ENCODE data around the gene ARHGAP6. TPM values are rescaled to one million over a fixed set of nuclear protein-coding genes. Genes with fewer than 3 reads are reported as not detected.
A peak's percentile ranks its signal among the peaks of the same experiment; 100 is the strongest.

Gene ARHGAP6
- total and polyA plus RNA-seq, 2 donors (not counting 3 experiments of a cell fraction or from before 2014, with no cell fraction given) = 0.69 to 0.83 TPM

DNA sequence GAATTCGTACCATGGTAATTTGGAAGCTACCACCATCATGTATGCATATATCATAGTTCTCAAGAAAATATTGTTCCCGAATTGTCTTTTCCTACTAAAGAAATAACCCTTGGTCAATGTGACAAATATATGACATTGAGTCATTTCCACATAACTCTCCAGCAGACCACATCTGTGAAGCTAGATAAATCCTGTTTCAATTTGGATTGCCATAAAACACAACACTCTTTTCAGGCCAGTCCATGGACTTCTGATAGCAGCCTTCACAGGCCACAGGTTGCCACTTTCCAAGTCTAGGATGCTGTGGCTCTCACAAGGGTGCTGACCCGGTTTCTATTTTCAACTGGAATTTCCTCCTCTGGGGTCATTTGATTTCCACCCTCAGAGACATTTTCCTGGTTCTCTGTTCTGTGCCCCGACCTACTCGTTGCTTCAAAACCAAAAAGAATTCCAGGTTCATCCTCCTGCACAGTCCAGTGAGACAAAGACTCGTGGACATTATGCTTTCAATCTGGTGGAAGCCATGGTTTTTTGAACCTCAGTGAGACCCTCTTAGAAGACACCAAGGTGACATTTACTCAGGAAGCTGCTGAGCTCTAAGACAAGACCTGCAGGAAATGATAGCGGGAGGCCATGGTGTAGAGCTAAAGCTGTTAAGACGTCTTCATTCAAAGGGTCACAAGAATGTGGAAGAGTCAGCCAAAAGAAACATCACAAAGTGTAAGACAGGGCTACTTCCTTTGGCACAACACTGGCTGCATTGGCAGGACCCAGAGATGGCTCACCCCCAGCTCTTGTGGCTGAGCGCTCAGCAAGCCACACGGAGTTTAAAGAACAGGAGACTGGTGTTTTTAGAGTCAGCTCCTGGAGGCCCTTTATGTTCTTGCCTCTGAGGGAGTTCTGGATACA, 252.8 kb downstream of the ARHGAP6 start:
- Histone ChIP-seq H3K9me1 (replicated peaks; ENCODE audit: control insufficient read depth, extremely low read depth, insufficient read depth, low read length) (no peaks in the 10 kb centered on the region), H3K4me1 (ENCODE audit: control insufficient read depth, extremely low read depth, insufficient read depth, low read length) (peaks cover 11% of the 10 kb centered on the region), H3K27me3 (ENCODE audit: control insufficient read depth in 2 of 2, insufficient read depth in 2 of 2, low read length in 2 of 2) (no peaks in the 10 kb centered on the region), H3K4me3 (replicated peaks in 1 of 3; ENCODE audit: insufficient read depth in 1 of 3, low read depth in 1 of 3, low read length in 3 of 3) (no peak overlapping the region), H3K4me2 (ENCODE audit: insufficient read depth, low read length) (peak overlapping the region; percentile 28), H3K79me2 (ENCODE audit: control insufficient read depth, insufficient read depth, low read length) (no peaks in the 10 kb centered on the region), H3K36me3 (ENCODE audit: control insufficient read depth in 2 of 2, extremely low read depth in 1 of 2, insufficient read depth in 2 of 2, low read length in 2 of 2) (no peaks in the 10 kb centered on the region), H3K27ac (ENCODE audit: insufficient read depth, low read depth, low read length) (peak overlapping the region; percentile 24), H3K9ac (replicated peaks; ENCODE audit: extremely low read depth, insufficient read depth, low read length) (no peak overlapping the region), H3K9me3 (replicated peaks; ENCODE audit: control insufficient read depth, insufficient read depth, low read length) (no peaks in the 10 kb centered on the region), H2AFZ (ENCODE audit: low read depth, low read length) (peak overlapping the region; percentile 42), H4K20me1 (replicated peaks; ENCODE audit: control insufficient read depth, extremely low read depth, insufficient read depth, low read length) (no peaks in the 10 kb centered on the region)
- no TSS peak for BruUV-seq (replicated peaks)
- dilution Hi-C loops (cut with MboI; ENCODE audit: extremely low pct_ligation_motif_present, low sequenced_read_pairs) = no loop called here
- ChIA-PET CTCF (interaction anchor here (0.9 kb wide), 1 partner anchor 32 kb away, joined by 3 read pairs; no protein-coding TSS in a partner anchor), POLR2A (no interaction called here)
- intact Hi-C loops (cut with micrococcal nuclease) = loop anchor here (1.0 to 2.0 kb wide), 2 partner anchors 46 to 70 kb away; no protein-coding TSS in a partner anchor
- peak; percentile 71 for DNase-seq (ENCODE audit: low read depth, low spot score)
- FAIRE-seq = peak; percentile 81
- TF ChIP-seq, protein P1, sequence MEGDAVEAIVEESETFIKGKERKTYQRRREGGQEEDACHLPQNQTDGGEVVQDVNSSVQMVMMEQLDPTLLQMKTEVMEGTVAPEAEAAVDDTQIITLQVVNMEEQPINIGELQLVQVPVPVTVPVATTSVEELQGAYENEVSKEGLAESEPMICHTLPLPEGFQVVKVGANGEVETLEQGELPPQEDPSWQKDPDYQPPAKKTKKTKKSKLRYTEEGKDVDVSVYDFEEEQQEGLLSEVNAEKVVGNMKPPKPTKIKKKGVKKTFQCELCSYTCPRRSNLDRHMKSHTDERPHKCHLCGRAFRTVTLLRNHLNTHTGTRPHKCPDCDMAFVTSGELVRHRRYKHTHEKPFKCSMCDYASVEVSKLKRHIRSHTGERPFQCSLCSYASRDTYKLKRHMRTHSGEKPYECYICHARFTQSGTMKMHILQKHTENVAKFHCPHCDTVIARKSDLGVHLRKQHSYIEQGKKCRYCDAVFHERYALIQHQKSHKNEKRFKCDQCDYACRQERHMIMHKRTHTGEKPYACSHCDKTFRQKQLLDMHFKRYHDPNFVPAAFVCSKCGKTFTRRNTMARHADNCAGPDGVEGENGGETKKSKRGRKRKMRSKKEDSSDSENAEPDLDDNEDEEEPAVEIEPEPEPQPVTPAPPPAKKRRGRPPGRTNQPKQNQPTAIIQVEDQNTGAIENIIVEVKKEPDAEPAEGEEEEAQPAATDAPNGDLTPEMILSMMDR (IDR thresholded peaks at IDR 0.05; ENCODE audit: extremely low read depth in 1 of 2, insufficient read depth in 1 of 2, low read depth in 1 of 2, low read length in 2 of 2) = no peak
- peak; percentile 77 for TF ChIP-seq GATA2 (IDR thresholded peaks at IDR 0.05; ENCODE audit: insufficient read depth, insufficient read length, low read depth, low read length)

DNA sequence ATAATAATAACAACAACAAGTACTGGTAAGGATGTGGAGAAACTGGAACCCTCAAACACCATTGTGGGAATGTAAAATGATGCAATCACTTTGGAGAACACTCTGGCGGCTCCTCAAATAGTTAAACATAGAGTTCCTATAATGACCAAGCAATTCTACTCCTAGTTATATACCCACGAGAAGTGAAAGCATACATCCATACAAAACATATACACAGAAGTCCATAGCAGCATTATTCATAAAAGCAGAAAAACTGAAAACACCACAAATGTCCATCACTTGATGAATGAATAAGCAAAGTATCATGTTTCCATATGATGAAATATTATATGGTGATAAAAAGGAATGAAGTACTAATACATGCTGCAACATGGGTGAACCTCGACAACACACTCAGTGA, 255.8 kb downstream of the ARHGAP6 start:
- H3K4me1 ChIP-seq (ENCODE audit: control insufficient read depth, extremely low read depth, insufficient read depth, low read length) = peaks cover 11% of the 10 kb centered on the region
- BruUV-seq (replicated peaks) = no TSS peak
- FAIRE-seq (no peak), DNase-seq (ENCODE audit: low read depth, low spot score) (no peak)
- intact Hi-C loops (cut with micrococcal nuclease) = no loop called here
- H3K27ac ChIP-seq (ENCODE audit: insufficient read depth, low read depth, low read length) = no peak overlapping the region
- H3K4me3 ChIP-seq (replicated peaks in 1 of 3; ENCODE audit: insufficient read depth in 1 of 3, low read depth in 1 of 3, low read length in 3 of 3) = no peak overlapping the region
- no peak overlapping the region for H3K9ac ChIP-seq (replicated peaks; ENCODE audit: extremely low read depth, insufficient read depth, low read length)
- no peak overlapping the region for H3K4me2 ChIP-seq (ENCODE audit: insufficient read depth, low read length)
- CTCF ChIA-PET = no interaction called here
- dilution Hi-C loops (cut with MboI; ENCODE audit: extremely low pct_ligation_motif_present, low sequenced_read_pairs) = no loop called here
- no peaks in the 10 kb centered on the region for H4K20me1 ChIP-seq (replicated peaks; ENCODE audit: control insufficient read depth, extremely low read depth, insufficient read depth, low read length)
- TF ChIP-seq POLR2A (IDR thresholded peaks at IDR 0.05; ENCODE audit: low read depth, low read length) (no peak), MYC (IDR thresholded peaks at IDR 0.05; ENCODE audit: low read depth, low read length) (no peak), JUN (IDR thresholded peaks at IDR 0.05; ENCODE audit: borderline replicate concordance, insufficient read depth, insufficient read length, low read depth) (no peak), POLR2AphosphoS5 (IDR thresholded peaks at IDR 0.05; ENCODE audit: insufficient read depth, low read depth, low read length) (no peak), FOS (IDR thresholded peaks at IDR 0.05; ENCODE audit: borderline replicate concordance, insufficient read depth, low read length) (no peak), EZH2 (IDR thresholded peaks at IDR 0.05; ENCODE audit: borderline replicate concordance, low read depth, low read length, severe bottlenecking) (no peak), GATA2 (IDR thresholded peaks at IDR 0.05; ENCODE audit: insufficient read depth, insufficient read length, low read depth, low read length) (no peak)
- TF ChIP-seq, protein P2, sequence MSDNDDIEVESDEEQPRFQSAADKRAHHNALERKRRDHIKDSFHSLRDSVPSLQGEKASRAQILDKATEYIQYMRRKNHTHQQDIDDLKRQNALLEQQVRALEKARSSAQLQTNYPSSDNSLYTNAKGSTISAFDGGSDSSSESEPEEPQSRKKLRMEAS (IDR thresholded peaks at IDR 0.05; ENCODE audit: insufficient read depth, insufficient read length) = no peak
- TF ChIP-seq, protein P1 (IDR thresholded peaks at IDR 0.05; ENCODE audit: extremely low read depth in 1 of 2, insufficient read depth in 1 of 2, low read depth in 1 of 2, low read length in 2 of 2) = no peak
- no peaks in the 10 kb centered on the region for H3K27me3 ChIP-seq (ENCODE audit: control insufficient read depth in 2 of 2, insufficient read depth in 2 of 2, low read length in 2 of 2)
- no peaks in the 10 kb centered on the region for H3K36me3 ChIP-seq (ENCODE audit: control insufficient read depth in 2 of 2, extremely low read depth in 1 of 2, insufficient read depth in 2 of 2, low read length in 2 of 2)
- no peaks in the 10 kb centered on the region for H3K9me1 ChIP-seq (replicated peaks; ENCODE audit: control insufficient read depth, extremely low read depth, insufficient read depth, low read length)
- no peaks in the 10 kb centered on the region for H3K9me3 ChIP-seq (replicated peaks; ENCODE audit: control insufficient read depth, insufficient read depth, low read length)
- no peaks in the 10 kb centered on the region for H3K79me2 ChIP-seq (ENCODE audit: control insufficient read depth, insufficient read depth, low read length)
- POLR2A ChIA-PET = no interaction called here
- no peak overlapping the region for H2AFZ ChIP-seq (ENCODE audit: low read depth, low read length)
